NCI-H1048 (cell line): ENCODE results near the gene LONRF2.
"Not testable (repeated sequence)": the region's sequence is repeated elsewhere in the genome, so short reads cannot be mapped to it uniquely, and the experiment has no call there.

ENCODE experiments used
- DNase-seq: peaks from one replicate; lab custom pipeline; 2025; lab: John Stamatoyannopoulos, UW

The LONRF2 gene

GRCh38 chr2:100253786-100254185 is 68.5 kb downstream of the LONRF2 start:
- no peak for DNase-seq

- no peak for DNase-seq
Measured at GRCh38 chr2:100252811-100253698, 69.2 kb downstream of the LONRF2 start.

- no peak for DNase-seq
Measured at GRCh38 chr2:100250645-100251044, 71.7 kb downstream of the LONRF2 start.

- DNase-seq, result no peak
Measured at GRCh38 chr2:100248971-100249370, 73.3 kb downstream of the LONRF2 start.

DNA sequence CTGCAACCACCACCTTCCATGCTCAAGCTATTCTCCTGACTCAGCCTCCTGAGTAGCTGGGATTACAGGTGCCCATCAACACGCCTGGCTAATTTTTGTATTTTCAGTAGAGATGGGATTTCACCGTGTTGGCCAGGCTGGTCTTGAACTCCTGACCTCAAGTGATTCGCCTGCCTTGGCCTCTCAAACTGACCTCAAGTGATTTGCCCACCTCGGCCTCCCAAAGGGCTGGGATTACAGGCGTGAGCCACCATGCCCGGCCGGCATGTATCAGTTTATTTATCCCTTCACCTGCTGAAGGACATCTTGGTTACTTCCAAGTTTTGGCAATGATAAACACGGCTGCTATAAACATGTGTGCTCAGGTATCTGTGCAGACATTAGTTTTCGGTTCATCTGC is 73.7 kb downstream of the LONRF2 start:
- DNase-seq, result not testable (repeated sequence)

GRCh38 chr2:100248044-100248330 is 74.3 kb downstream of the LONRF2 start:
- DNase-seq, result no peak

- no peak for DNase-seq
Measured at GRCh38 chr2:100247256-100248043, 74.9 kb downstream of the LONRF2 start.

GRCh38 chr2:100246163-100247145 is 75.8 kb downstream of the LONRF2 start:
- DNase-seq, result no peak

- DNase-seq, result no peak
Measured at GRCh38 chr2:100245681-100246080, 76.6 kb downstream of the LONRF2 start.

DNA sequence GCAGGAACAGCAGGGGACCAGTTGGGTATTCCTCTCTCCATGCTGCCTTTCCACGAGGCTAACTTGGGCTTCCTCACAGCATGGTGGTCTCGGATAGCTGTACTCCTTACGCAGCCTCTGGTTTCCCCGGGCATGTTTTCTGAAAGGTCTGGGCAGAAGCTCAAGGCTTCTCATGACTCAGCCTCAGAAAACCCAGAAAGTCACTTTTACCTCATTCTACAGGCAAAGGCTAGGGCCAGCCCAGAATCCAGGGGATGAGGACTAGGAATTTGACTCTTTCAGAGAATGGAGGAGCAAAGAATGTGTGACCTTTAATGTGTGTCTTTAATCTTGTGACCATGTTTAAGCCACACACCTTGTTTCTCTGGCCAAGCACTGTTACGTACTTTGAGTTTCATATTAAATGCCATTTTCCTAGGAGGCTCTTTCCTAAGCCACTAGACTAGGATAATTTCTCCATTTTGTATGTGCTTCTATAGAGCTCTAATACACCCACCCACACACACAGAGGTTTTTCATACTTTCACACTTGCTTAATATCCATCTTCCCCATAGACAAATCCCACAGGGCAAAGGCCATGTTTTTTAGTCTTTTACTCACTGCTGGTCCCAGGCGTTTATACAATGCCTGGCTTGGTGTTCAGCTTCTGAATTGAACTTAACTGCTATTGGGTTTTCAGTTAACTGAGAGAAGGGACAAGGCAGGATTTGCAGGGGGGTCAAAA is 77.3 kb downstream of the LONRF2 start:
- no peak for DNase-seq

GRCh38 chr2:100243631-100244030 is 78.7 kb downstream of the LONRF2 start:
- DNase-seq, result no peak

DNA sequence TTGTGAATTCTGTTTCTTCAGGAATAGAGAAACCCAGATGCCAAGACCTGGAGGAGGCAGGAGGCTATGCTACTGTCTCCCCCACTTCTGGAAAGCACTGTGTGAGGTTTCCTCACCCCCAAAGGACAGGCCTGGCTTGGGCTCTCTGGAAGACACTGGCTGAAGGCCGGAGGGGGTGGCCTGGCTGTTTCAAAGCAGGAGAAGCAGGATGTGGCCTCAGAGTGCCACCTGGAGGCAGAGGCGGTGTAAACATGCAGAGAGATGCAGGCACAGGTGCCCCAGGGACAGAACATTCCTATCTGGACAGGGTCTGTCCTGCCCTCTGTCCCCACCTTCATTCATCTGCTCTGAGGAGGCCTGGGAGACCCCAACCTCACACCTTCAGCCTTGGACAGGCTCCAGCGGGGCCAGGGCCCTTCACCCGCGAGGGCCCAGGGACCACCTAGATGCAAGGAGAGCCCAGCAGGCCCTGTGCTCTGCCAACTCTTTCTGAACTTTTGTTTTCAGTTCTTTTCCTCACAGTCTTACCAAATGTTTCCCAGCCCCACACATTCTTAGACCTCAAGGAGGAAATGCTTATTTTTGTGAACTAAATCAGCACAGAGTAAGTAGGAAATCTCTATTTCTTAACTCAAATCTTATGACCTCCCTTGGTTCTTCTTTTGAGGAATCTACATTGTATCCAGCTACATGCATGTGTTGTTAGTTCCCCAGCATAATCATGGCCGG is 79.2 kb downstream of the LONRF2 start:
- DNase-seq, result no peak

GRCh38 chr2:100242476-100242875 is 79.8 kb downstream of the LONRF2 start:
- no peak for DNase-seq

- no peak for DNase-seq
Measured at GRCh38 chr2:100241236-100241635, 81.1 kb downstream of the LONRF2 start.

- no peak for DNase-seq
Measured at GRCh38 chr2:100240386-100240785, 81.9 kb downstream of the LONRF2 start.

DNA sequence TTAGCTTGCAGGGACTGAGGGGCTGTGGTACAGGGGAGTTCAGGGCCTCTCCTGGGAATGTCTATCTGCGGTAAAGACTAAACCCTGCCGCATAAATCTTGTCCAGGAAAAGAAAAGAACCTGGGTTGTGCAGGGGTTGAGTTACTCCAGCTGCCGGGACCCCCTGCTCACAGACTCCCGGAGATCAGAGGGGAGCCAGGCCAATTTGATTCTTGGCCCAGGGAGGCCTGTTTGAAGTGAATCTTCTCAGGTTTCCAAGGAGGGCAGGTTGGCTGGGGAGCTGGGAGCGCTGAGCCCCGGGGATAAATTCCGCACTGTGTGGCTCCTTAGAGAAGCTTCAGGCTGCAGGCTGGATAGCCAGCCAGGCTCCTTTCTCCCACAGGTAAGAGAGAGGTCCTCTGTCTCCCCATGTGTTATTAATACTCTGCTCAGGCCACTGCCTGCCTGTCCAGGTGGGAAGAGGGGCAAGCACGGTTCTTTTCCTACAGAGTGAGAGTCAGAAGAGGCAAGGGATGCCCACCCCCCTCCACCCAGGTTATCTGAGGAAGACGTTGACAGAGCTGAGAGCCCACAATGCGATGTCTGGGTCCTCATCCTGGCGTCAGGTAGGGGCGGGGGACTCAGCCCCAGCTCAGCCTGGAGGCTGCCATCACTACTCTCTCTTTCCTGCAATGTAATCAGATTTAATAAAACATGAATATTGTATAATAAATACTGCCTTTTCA is 82.7 kb downstream of the LONRF2 start:
- no peak for DNase-seq

DNA sequence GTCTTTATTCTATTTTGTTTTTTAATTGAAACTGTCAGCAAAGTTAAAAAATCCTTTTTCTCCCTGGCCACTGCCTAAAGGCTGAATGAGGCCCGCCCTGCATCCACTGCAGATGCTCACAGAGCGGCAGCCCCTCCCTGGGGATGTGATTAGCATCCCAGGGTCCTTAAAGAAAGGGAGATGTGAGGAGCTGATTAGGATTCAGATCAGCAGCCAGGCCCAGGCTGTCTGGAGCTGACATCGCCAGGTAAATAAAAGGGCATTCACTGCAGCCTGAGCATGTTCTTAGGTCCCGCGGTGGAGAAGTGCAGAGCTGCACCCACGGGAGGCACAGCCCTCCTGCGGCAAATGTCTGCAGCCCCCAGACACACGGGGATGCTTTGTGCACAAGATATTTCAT is 83.8 kb downstream of the LONRF2 start:
- no peak for DNase-seq

- DNase-seq, result no peak
Measured at GRCh38 chr2:100237770-100238169, 84.5 kb downstream of the LONRF2 start.

GRCh38 chr2:100237163-100237562 is 85.1 kb downstream of the LONRF2 start:
- no peak for DNase-seq

- DNase-seq, result no peak
Measured at GRCh38 chr2:100236166-100236565, 86.1 kb downstream of the LONRF2 start.
